C4-2B (cell line): ENCODE measurements around the gene BHMT2.

Experiments used
- H3K27ac ChIP-seq: fragments of 450-650 bp; 2 replicates; pipeline ENCODE4 v1.5.1; 2017
- ZFX ChIP-seq: fragments of 450-650 bp; IDR thresholded peaks from 2 replicates; pipeline ENCODE4 v1.6.1; 2017
- TF ChIP-seq, protein P1 (sequence below): fragments of 450-650 bp; conservative IDR thresholded peaks from 2 replicates; pipeline ENCODE4 v1.5.1; 2017; ENCODE audit warnings: mild to moderate bottlenecking

BHMT2 gene, protein sequence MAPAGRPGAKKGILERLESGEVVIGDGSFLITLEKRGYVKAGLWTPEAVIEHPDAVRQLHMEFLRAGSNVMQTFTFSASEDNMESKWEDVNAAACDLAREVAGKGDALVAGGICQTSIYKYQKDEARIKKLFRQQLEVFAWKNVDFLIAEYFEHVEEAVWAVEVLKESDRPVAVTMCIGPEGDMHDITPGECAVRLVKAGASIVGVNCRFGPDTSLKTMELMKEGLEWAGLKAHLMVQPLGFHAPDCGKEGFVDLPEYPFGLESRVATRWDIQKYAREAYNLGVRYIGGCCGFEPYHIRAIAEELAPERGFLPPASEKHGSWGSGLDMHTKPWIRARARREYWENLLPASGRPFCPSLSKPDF

DNA sequence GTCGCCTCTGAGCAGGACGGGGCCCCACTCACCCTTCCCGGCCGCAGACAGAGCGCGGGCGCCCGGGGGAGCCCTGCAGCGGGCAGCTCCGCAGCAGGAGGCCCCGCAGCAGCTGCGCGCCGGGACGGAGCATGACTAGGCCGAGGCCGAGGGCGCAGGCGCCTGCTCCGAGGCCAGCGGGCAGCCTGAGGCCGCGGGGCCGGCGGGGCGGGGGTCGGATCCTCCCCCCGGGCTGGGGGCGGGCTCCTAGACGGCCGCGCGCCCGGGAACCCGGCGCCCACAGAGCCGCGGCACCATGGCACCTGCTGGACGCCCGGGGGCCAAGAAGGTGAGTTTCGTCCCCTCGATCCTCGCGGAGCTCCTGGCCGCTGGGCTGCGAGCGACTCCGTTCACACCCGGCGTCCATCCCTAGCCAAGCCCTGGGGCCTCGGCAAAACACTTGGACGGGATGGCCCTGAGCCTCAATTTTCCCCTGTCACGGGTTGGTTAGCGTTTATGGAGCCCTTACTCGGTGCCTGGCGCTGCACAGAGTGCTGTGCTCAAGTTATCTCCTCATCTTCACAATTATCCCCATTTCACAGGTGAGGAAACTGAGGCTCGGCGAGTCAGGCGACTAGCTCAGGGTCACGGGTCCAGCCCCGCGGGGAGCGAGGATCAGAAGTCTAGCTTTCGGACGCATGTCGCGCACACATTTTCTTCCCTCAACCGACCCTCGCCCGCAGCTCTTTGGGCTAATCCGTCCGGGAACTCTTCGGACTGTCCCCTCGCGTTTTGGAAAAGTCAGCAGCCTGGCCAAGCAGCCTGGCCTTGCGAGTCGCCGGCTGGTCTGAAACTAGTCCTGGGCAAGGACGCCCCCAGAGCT, at the start of gene BHMT2, which contains the start of gene DMGDH:
BHMT2 (plus strand) TSS at position 280 of the 862 bp plus-strand sequence; CDS start at position 296, 16 bp downstream.
DMGDH (minus strand) TSS at position 187 of the 862 bp plus-strand sequence; CDS start at position 133, 54 bp downstream.
- TF ChIP-seq, protein P1, sequence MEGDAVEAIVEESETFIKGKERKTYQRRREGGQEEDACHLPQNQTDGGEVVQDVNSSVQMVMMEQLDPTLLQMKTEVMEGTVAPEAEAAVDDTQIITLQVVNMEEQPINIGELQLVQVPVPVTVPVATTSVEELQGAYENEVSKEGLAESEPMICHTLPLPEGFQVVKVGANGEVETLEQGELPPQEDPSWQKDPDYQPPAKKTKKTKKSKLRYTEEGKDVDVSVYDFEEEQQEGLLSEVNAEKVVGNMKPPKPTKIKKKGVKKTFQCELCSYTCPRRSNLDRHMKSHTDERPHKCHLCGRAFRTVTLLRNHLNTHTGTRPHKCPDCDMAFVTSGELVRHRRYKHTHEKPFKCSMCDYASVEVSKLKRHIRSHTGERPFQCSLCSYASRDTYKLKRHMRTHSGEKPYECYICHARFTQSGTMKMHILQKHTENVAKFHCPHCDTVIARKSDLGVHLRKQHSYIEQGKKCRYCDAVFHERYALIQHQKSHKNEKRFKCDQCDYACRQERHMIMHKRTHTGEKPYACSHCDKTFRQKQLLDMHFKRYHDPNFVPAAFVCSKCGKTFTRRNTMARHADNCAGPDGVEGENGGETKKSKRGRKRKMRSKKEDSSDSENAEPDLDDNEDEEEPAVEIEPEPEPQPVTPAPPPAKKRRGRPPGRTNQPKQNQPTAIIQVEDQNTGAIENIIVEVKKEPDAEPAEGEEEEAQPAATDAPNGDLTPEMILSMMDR: no peak
- TF ChIP-seq ZFX: no peak
- H3K27ac ChIP-seq: no peak within 1 kb of the TSS; the same call in 1 of the 2 replicates

DNA sequence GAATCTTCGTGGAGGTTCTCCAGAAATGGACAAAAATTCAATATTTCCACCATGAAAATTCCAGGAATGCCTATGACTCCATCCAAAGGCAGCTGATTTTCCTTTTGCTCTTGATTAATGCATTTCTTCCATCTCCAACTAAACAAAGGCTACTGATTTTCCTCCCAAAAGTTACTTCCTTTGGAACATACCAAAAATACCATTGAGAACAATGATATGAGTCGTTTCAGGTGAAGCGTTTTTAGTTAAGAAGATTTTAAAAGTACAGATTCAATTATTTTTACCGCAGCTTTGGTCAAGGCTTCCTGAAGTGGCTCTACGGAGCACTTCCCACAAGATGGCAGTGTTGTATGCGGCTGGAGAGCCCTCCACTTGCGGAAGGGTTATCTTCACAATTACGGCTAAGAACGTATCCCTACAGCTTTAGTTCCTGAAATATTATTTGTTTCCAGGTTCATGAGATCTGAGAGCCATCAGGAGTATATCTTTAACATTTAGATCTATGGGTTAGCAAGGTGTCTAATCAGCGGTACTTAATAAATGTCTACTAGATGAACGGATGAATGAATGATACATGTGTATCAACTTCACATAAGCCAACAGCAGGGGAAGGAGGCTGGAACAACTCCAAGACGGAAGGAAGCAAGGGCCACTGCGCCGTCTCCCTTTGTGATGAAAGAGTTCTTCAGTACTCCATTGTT, 48.6 kb upstream of the BHMT2 start:
- H3K27ac ChIP-seq: no peak overlapping the region
- TF ChIP-seq ZFX: no peak
- TF ChIP-seq, protein P1: peak; percentile 97

DNA sequence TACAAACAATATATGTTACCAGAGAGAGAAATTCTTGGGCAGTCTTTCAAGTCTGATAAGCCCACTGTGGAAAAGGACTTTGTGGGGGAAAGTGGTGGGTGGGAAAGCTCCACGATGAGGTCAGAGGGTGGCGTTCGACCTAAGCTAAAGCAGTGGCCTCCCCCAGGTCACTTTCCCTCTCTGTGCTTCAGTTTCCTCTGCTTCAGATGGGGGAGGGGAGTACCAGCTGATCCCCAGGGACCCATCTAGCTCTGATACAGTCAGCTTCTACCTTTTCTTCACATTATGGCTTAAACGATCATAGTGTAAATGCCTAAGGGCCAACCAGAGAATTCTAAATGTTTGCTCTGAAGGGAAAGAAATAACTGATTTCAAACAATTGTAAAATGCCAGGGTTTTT, 47.8 kb upstream of the BHMT2 start:
- no peak overlapping the region for H3K27ac ChIP-seq
- no peak for TF ChIP-seq ZFX
- TF ChIP-seq, protein P1: no peak

DNA sequence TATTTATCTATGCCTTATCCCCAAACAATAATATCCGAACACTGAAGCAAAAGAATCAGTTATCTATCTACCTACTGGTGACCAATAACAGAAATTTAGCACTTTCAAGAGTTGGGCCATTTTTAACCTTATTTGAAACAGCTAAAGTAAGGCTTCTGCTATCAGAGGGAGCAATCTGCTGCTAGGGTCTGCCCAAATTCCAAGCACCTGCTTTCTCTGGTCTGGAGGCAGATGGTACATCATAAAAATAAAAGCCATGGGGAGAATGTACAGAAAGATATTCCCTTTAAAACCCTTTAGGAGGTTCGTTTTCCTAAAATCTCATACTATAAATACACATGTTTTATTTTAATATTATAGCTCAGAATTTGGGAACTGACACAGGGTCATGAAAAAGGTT, 46.8 kb upstream of the BHMT2 start:
- H3K27ac ChIP-seq: no peak overlapping the region

DNA sequence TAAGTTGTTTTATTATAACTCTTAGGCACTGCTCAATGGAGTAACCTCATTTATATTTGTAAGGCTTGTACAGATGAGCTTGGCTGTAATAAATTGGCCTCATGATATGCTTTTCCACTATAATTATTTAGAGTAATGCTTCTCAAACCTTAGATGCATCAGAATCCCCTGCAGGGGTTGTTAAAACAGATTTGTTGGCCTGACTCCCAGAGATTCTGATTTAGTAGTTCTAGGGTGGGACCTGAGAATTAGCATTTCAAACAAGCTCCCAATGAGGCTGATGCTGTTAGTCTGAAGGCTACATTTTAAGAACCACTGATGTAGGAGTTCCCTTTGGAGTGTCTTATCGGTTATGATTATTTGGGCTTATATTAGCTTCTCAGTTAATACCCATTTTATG, 46.2 kb upstream of the BHMT2 start:
- TF ChIP-seq, protein P1: no peak
- no peak for TF ChIP-seq ZFX
- no peak overlapping the region for H3K27ac ChIP-seq

More for the DNA sequence above, 46.8 kb upstream of the BHMT2 start:
- TF ChIP-seq, protein P1: no peak
- no peak for TF ChIP-seq ZFX

DNA sequence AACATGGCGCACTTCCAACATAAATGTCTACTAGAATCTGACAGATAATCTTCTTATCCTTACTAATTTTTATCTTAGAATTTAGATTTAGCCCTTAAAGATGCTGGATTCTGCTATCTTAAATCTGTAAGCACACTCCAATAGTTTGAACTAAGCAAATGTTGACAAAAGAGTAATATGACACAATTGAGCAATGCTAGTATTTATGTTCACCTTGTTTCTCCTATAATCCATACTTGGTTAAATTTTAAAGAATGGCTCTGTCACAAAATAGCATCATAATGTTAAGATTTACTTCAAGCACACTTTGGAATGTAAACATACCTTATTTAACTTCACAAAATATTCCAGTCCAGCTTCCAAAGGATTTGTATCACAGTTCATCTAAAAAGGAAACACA, 45.6 kb upstream of the BHMT2 start:
- no peak for TF ChIP-seq ZFX
- TF ChIP-seq, protein P1: no peak
- no peak overlapping the region for H3K27ac ChIP-seq
